Keratinocyte (primary cell): ENCODE data around the gene ST8SIA1.

Experiments used
- EZH2 ChIP-seq: IDR thresholded peaks from one replicate; pipeline ENCODE4 v1.6.1; 2012; ENCODE audit warnings: inconsistent platforms, mild to moderate bottlenecking, low read length, moderate library complexity
- TF ChIP-seq, protein P1 (sequence below), 3 experiments: IDR thresholded peaks in 1 of 3; conservative IDR thresholded peaks in 1 of 3; optimal IDR thresholded peaks in 1 of 3; 2 replicates in 2 of 3; 3 replicates in 1 of 3; pipeline versions ENCODE3 to v1.5.1; 2011; ENCODE audit warnings: low read length in 3 of 3, mild to moderate bottlenecking in 3 of 3, moderate library complexity in 2 of 3, control low read depth in 1 of 3, inconsistent platforms in 1 of 3; ENCODE audit not compliant: insufficient read depth in 2 of 3; ENCODE audit errors: extremely low read depth in 1 of 3

DNA sequence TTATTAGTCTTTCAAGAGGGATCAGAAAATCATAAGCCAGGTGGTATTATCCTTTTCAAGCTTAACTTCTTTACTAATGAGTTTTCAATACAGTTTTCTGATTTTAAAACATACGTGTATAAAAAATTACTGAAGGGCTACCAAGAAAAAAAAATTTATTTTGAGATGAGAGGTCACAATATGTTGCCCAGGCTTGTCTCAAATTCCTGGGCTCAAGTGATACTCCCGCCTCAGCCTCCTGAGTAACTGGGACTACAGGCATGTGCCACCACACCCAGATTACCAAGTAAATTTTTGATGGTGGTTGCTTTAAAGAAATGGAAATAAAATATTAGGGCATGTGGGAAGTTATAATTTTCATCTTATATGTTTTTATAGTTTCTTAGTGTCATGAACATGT, 26.7 kb downstream of the ST8SIA1 start:
- no peak for TF ChIP-seq EZH2
- TF ChIP-seq, protein P1, sequence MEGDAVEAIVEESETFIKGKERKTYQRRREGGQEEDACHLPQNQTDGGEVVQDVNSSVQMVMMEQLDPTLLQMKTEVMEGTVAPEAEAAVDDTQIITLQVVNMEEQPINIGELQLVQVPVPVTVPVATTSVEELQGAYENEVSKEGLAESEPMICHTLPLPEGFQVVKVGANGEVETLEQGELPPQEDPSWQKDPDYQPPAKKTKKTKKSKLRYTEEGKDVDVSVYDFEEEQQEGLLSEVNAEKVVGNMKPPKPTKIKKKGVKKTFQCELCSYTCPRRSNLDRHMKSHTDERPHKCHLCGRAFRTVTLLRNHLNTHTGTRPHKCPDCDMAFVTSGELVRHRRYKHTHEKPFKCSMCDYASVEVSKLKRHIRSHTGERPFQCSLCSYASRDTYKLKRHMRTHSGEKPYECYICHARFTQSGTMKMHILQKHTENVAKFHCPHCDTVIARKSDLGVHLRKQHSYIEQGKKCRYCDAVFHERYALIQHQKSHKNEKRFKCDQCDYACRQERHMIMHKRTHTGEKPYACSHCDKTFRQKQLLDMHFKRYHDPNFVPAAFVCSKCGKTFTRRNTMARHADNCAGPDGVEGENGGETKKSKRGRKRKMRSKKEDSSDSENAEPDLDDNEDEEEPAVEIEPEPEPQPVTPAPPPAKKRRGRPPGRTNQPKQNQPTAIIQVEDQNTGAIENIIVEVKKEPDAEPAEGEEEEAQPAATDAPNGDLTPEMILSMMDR (optimal IDR thresholded peaks at IDR 0.05 in 1 of 3, IDR thresholded peaks at IDR 0.05 in 1 of 3, conservative IDR thresholded peaks at IDR 0.05 in 1 of 3; ENCODE audit: extremely low read depth in 1 of 3, insufficient read depth in 2 of 3, low read length in 3 of 3) = no peak
